ENCODE measurements around the gene ADAM15.

Gene ADAM15

GRCh38 chr1:155078469-155079209, 27.5 kb downstream of the ADAM15 start, which contains the start of gene EFNA3:
Gene EFNA3, plus strand, starts transcription at chr1:155078837. Its CDS starts 105 bp downstream, at chr1:155078942.
- Histone ChIP-seq H3K79me2 (ENCODE audit: insufficient read depth, low read length) (no peaks in the 10 kb centered on the region), H3K4me2 (ENCODE audit: low read length) (peak within 1 kb of the TSS; percentile 59), H3F3A (ENCODE audit: insufficient read depth, low read length) (no peaks in the 10 kb centered on the region), H4K20me1 (ENCODE audit: insufficient read depth, low read length) (no peaks in the 10 kb centered on the region), H3K9me3 (ENCODE audit: low read length) (no peaks in the 10 kb centered on the region), H2AFZ (ENCODE audit: low read length) (no peak within 1 kb of the TSS), H3K27ac (ENCODE audit: low read depth, low read length, poor library complexity, severe bottlenecking) (no peak within 1 kb of the TSS), H3K9ac (ENCODE audit: low read length) (peak within 1 kb of the TSS; percentile 10; the same call in 1 of the 2 replicates), H3K27me3 (ENCODE audit: insufficient read depth, low read length) (peaks cover 6% of the 10 kb centered on the region; the same call in 1 of the 2 replicates), H3K36me3 (ENCODE audit: insufficient read depth, low read length) (no peaks in the 10 kb centered on the region), H3K4me3 (ENCODE audit: low read depth, low read length, poor library complexity, severe bottlenecking) (peak within 1 kb of the TSS; percentile 52), H3K4me1 (ENCODE audit: insufficient read depth, low read length, severe bottlenecking) (peaks cover 43% of the 10 kb centered on the region), H3K9me2 (ENCODE audit: low read depth, low read length) (no peaks in the 10 kb centered on the region)
- TF ChIP-seq CTCF (IDR thresholded peaks at IDR 0.05; ENCODE audit: low read length) = no peak
- TF ChIP-seq EZH2 (IDR thresholded peaks at IDR 0.05; ENCODE audit: borderline replicate concordance, low read length) = 0 out of 2 replicates have a peak, but pooled peaks have one; percentile 35

GRCh38 chr1:155079210-155079486, 28.0 kb downstream of the ADAM15 start:
- Histone ChIP-seq H3K27ac (ENCODE audit: low read depth, low read length, poor library complexity, severe bottlenecking) (no peak overlapping the region), H3K9ac (ENCODE audit: low read length) (peak overlapping the region; percentile 10; the same call in 1 of the 2 replicates), H3K27me3 (ENCODE audit: insufficient read depth, low read length) (peaks cover 6% of the 10 kb centered on the region; the same call in 1 of the 2 replicates), H3K4me1 (ENCODE audit: insufficient read depth, low read length, severe bottlenecking) (peaks cover 46% of the 10 kb centered on the region), H3K36me3 (ENCODE audit: insufficient read depth, low read length) (no peaks in the 10 kb centered on the region), H3K4me3 (ENCODE audit: low read depth, low read length, poor library complexity, severe bottlenecking) (peak overlapping the region; percentile 52), H3K4me2 (ENCODE audit: low read length) (peak overlapping the region; percentile 59), H3K79me2 (ENCODE audit: insufficient read depth, low read length) (no peaks in the 10 kb centered on the region), H2AFZ (ENCODE audit: low read length) (no peak overlapping the region), H4K20me1 (ENCODE audit: insufficient read depth, low read length) (no peaks in the 10 kb centered on the region), H3K9me2 (ENCODE audit: low read depth, low read length) (no peaks in the 10 kb centered on the region), H3F3A (ENCODE audit: insufficient read depth, low read length) (no peaks in the 10 kb centered on the region), H3K9me3 (ENCODE audit: low read length) (no peaks in the 10 kb centered on the region)
- TF ChIP-seq EZH2 (IDR thresholded peaks at IDR 0.05; ENCODE audit: borderline replicate concordance, low read length) (no peak), CTCF (IDR thresholded peaks at IDR 0.05; ENCODE audit: low read length) (no peak)

GRCh38 chr1:155079487-155080311, 28.6 kb downstream of the ADAM15 start:
- Histone ChIP-seq H3K27me3 (ENCODE audit: insufficient read depth, low read length) (peaks cover 6% of the 10 kb centered on the region; the same call in 1 of the 2 replicates), H3K9me2 (ENCODE audit: low read depth, low read length) (no peaks in the 10 kb centered on the region), H3K9me3 (ENCODE audit: low read length) (no peaks in the 10 kb centered on the region), H3K27ac (ENCODE audit: low read depth, low read length, poor library complexity, severe bottlenecking) (no peak overlapping the region), H3K79me2 (ENCODE audit: insufficient read depth, low read length) (no peaks in the 10 kb centered on the region), H3K36me3 (ENCODE audit: insufficient read depth, low read length) (no peaks in the 10 kb centered on the region), H3K9ac (ENCODE audit: low read length) (no peak overlapping the region; the same call in 1 of the 2 replicates), H3K4me1 (ENCODE audit: insufficient read depth, low read length, severe bottlenecking) (peaks cover 50% of the 10 kb centered on the region), H4K20me1 (ENCODE audit: insufficient read depth, low read length) (no peaks in the 10 kb centered on the region), H3K4me2 (ENCODE audit: low read length) (peak overlapping the region; percentile 59), H3F3A (ENCODE audit: insufficient read depth, low read length) (no peaks in the 10 kb centered on the region), H3K4me3 (ENCODE audit: low read depth, low read length, poor library complexity, severe bottlenecking) (peak overlapping the region; percentile 52), H2AFZ (ENCODE audit: low read length) (no peak overlapping the region)
- no peak for TF ChIP-seq EZH2 (IDR thresholded peaks at IDR 0.05; ENCODE audit: borderline replicate concordance, low read length)
- TF ChIP-seq CTCF (IDR thresholded peaks at IDR 0.05; ENCODE audit: low read length) = no peak

Data from OCI-LY1 (cell line).